VCaP (cell line): Measurements from ENCODE around the gene GSE1.

Source experiments
- H3K27ac ChIP-seq: fragments of 450-650 bp; 2 replicates; pipeline ENCODE4 v1.5.1; 2017
- TF ChIP-seq, protein P1 (sequence below): fragments of 450-650 bp; conservative IDR thresholded peaks from 2 replicates; pipeline ENCODE4 v1.5.1; 2017; ENCODE audit warnings: mild to moderate bottlenecking, moderate library complexity

GSE1 gene

DNA sequence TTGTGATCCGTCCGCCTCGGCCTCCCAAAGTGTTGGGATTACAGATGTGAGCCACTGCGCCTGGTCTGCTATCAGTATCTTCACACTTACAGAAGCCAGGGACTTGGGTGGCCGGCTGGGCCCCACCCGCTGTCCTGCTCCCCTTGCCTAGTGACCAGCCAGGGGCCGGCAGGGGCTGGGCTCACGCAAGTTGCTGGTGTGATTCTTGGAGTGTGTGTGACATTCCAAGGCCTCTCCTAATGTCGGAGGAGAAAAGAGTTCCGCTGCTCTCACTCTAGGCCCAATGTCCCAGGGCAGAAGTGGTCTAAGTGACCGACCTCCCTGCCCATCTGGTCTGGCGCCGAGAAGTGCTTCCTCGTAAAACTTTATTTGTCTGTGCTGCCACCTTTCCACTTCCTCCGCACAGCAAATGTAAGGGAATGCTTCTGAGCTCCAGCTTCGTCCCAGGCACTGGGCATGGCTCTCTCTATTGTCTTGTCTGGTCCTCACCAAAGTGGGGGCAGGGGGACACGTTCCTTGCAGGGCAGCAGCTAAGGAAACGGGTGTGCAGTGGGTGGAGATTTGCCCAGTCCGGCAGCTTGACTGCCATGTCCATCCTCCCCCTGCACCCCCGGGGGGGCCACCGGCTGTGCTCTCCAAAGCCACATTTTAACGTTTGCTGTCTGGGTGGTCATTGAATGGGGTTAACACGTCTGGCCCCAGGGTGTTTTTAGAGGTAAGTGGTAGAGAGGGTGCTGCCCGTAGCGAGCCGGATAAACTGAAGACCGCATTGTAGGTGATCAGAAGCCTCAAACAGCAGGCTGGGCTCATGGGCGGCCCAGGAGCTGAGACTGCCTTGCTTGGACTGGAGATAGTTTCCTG is 7.8 kb upstream of the GSE1 start:
- no peak overlapping the region for H3K27ac ChIP-seq
- TF ChIP-seq, protein P1, sequence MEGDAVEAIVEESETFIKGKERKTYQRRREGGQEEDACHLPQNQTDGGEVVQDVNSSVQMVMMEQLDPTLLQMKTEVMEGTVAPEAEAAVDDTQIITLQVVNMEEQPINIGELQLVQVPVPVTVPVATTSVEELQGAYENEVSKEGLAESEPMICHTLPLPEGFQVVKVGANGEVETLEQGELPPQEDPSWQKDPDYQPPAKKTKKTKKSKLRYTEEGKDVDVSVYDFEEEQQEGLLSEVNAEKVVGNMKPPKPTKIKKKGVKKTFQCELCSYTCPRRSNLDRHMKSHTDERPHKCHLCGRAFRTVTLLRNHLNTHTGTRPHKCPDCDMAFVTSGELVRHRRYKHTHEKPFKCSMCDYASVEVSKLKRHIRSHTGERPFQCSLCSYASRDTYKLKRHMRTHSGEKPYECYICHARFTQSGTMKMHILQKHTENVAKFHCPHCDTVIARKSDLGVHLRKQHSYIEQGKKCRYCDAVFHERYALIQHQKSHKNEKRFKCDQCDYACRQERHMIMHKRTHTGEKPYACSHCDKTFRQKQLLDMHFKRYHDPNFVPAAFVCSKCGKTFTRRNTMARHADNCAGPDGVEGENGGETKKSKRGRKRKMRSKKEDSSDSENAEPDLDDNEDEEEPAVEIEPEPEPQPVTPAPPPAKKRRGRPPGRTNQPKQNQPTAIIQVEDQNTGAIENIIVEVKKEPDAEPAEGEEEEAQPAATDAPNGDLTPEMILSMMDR, result no peak

DNA sequence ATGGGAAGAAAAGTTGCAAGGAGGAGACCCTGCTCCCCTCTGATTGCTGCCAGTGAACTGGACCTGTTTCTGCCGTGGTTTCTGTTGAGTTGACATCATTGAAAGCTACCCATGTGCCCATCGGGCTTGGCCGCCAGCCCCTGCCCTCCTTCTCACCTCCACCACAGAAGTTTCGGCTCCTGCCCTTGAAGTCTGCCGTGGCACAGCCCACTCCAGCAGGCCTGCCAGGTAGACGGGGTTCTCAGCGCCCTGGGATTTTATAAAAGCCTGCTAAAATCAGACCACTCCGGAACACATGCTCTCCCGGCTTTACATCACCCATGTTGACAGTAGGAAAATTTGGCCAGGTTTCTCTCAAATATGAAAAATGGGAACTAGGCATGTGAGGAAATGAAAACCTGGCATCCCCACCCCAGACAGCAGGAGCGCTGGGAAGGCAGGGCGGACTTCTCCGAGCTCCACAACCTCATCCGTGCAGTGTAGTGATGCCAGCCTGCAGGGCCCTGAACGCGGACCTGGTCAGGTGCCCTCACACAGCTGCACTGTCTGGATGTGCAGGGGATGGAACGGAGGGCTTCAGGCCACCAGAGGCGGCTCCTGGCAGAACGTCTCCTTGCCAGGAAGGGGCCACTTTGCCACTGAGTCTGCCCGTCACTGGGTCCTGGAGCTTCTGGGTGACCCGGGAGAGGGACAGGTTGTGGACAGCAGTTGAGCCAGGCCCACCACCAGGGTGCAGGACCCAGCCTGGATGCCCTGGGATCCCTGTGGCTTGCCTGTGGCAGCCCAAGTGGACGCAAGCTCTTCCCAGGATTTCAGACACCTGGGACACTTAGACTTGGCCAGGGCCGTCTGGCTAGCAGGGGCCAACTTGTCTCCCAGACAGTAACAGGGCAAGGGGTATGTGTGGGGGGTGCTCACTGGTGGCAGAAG is 6.9 kb upstream of the GSE1 start:
- no peak overlapping the region for H3K27ac ChIP-seq

DNA sequence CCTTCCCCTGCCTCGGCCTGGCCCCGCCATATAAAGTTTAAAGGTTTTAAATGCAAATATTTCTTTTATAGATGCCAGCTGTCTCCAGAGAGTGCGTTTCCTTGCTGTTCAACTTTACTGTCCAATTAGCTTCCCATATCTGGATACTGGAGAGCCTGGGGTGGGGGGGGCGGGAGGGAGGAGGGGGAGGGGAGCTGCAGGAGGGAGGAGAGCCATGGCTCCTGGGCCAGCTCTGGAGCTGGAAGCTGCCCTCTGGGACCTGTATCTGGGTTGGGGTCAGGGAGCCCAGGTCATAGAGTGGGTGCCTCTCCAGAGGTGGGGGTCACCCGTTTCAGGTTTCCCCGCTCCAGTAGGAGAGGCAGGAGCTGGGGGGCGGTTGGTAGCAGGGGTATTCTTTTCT is 6.2 kb upstream of the GSE1 start:
- H3K27ac ChIP-seq, result no peak overlapping the region
- TF ChIP-seq, protein P1, result no peak

More for the DNA sequence above, 6.9 kb upstream of the GSE1 start:
- TF ChIP-seq, protein P1, result no peak

DNA sequence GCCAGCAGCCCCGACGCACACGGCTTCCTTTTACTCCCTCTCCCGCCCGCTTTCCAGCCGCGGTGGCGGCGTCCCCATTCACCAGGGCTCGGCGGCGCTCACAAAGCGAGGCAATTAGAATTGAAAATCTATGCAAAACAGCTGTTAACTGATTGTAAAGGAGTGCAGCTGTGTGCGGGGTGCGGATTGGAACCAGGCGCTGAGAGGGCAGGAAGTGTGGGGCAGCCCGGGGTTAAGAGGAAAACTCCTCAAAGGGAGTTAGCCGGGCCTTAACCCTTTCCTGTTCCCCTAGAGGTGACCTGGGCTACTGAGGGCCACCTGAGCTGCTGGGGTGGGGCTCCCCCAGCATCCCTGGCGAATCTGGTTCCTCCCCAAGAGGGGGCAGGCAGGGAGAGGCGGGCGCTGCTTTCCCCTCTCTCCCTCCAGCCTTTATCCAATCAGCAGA is 5.8 kb upstream of the GSE1 start:
- H3K27ac ChIP-seq, result no peak overlapping the region

DNA sequence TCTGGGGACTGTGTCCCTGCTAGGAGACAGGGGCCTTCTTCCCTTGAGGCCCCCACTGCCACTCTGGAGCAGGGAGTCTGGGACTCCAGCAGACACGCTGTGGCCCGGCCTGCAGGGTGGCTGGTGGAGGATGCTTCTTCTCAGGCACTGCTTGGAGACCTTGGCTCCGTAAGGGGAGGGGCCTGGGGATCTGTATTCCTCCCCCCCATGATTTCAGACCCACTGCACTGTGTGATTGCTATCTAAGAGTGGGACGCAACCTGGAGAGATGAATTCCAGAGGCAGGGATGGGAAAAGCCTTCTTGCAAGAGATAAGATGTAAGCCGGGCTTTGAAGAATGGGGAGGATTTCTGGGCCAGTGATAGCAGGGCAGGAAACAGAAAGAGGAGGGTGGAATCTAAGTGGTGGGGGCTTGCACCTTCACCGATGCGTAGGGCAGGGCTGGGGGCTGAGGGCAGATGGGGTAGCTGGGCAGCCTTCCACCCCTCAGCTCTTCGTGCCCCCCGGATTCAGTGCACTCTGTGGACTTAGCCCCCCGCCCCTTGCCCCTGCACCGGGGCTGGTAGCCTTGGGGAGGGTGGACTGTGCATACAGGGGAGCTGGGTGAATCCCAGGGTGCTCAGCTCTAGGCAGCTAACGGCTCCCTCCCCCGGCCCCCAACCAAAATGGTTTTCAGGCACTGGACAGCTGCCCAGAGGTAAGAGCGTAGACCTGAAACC is 5.2 kb upstream of the GSE1 start:
- H3K27ac ChIP-seq, result no peak overlapping the region
- TF ChIP-seq, protein P1, result no peak

More for the DNA sequence above, 5.8 kb upstream of the GSE1 start:
- TF ChIP-seq, protein P1, result no peak

DNA sequence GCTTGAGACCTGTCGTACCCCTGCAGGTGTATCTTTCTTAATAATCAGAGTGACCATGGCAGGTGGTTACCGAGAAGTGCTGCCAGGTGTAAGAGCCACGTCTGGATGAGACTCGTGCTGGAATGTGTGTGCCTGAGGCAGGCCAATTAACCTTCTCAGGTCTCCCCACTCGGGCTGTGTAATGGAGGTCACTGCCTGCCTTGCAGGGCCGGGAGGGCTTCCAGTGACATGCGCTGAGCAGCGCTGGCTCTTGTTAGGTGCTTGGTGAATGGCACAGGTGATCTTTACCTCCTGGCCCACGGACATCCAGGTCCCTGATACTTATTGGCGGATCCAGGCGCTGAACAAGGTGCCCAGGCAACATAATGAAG is 4.6 kb upstream of the GSE1 start:
- TF ChIP-seq, protein P1, result no peak
- no peak overlapping the region; the same call in 1 of the 2 replicates for H3K27ac ChIP-seq
